ENCODE measurements around the gene SNED1.

Gene SNED1

DNA sequence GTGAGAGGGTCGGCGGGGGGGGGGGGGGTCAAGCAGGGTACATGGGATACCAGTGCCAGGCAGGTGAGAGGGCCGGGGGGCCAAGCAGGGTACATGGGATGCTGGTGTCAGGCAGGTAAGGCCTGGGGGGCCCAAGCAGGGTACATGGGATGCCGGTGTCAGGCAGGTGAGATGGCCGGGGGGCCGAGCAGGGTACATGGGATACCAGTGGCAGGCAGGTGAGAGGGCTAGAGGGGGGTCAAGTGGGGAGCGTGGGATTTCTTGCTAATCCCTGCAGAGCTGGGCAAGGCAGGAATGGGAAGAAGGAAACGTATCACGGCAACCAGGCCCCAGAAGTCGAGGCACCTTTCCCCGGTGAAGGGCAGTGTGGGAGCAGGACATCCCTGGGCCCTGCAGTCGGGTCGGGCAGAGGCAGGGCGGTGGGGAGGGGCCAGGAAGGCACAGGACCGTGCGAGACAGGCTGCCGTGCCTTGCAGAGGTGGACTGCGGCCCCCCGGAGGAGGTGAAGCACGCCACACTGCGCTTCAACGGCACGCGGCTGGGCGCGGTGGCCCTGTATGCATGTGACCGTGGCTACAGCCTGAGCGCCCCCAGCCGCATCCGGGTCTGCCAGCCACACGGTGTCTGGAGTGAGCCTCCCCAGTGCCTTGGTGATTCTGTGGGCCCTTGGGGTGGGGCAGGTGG lies 54.4 kb downstream of the SNED1 start:
- Histone ChIP-seq H3K9ac (ENCODE audit: low read depth, low read length) (no peak overlapping the region), H3K4me3 (ENCODE audit: low read depth, low read length) (no peak overlapping the region), H3K27me3 (ENCODE audit: control insufficient read depth, insufficient read depth, low read length) (no peaks in the 10 kb centered on the region), H3K36me3 (ENCODE audit: control insufficient read depth, insufficient read depth, low read length) (no peaks in the 10 kb centered on the region), H3K4me1 (ENCODE audit: control insufficient read depth, insufficient read depth, low read length) (no peaks in the 10 kb centered on the region), H3K9me3 (ENCODE audit: control insufficient read depth, insufficient read depth, low read length) (no peaks in the 10 kb centered on the region)

DNA sequence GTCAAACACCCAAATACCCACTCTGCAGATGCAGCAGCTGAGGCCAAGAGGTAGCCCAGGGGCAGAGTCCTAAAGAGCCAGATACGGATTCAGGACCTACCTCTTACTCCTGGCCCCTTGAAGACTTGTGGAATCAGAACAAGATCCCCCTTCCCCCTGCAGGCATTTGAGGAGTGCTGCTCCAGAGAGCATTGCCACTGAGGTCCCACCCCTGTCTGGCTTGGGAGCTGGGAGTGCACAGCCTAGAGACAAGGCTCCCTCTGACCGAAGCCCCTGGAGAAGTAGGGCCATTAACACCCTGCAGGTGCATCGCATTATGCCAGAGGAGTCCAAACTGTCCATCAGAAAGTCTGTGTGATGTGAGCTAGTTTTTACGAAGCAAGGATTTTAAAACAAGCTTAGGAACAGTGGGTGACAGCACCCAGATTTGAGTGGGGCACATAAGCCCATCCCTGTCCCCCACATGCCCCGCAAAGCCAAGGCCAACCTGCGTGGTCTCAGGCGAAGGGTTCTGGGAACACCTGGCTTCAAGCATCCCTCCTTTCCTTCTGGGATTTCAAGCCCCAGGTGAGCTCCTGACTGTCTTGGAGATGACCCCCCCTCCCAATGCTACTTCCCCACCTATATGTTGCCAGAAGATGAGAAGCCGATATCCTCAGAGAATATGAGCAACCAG lies 55.3 kb downstream of the SNED1 start:
- H3K36me3 ChIP-seq (ENCODE audit: control insufficient read depth, insufficient read depth, low read length): no peaks in the 10 kb centered on the region
- H3K4me1 ChIP-seq (ENCODE audit: control insufficient read depth, insufficient read depth, low read length): no peaks in the 10 kb centered on the region
- H3K9ac ChIP-seq (ENCODE audit: low read depth, low read length): no peak overlapping the region
- H3K27me3 ChIP-seq (ENCODE audit: control insufficient read depth, insufficient read depth, low read length): no peaks in the 10 kb centered on the region
- no peak overlapping the region for H3K4me3 ChIP-seq (ENCODE audit: low read depth, low read length)
- H3K9me3 ChIP-seq (ENCODE audit: control insufficient read depth, insufficient read depth, low read length): no peaks in the 10 kb centered on the region

DNA sequence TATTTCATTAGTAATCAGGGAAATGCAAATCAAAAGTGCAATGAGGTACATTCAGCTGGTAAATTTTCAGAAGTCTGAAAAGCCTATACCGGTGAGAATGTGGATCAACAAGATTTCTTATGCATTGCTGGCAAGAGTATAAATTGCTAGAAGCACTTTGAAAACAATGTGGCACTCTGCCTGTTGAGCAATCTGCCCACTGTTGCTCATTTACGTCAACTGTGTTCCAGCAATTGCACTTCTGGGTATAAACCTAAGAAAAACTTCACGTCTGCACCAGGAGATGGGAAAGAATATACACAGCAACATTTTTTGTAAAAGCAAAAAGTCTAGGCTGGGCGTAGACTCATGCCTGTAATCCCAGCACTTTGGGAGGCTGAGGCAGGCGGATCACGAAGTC lies 62.9 kb downstream of the SNED1 start:
- Histone ChIP-seq H3K4me3 (ENCODE audit: low read depth, low read length) (no peak overlapping the region), H3K27me3 (ENCODE audit: control insufficient read depth, insufficient read depth, low read length) (no peaks in the 10 kb centered on the region), H3K9me3 (ENCODE audit: control insufficient read depth, insufficient read depth, low read length) (no peaks in the 10 kb centered on the region), H3K4me1 (ENCODE audit: control insufficient read depth, insufficient read depth, low read length) (no peaks in the 10 kb centered on the region), H3K36me3 (ENCODE audit: control insufficient read depth, insufficient read depth, low read length) (no peaks in the 10 kb centered on the region), H3K9ac (ENCODE audit: low read depth, low read length) (no peak overlapping the region)

DNA sequence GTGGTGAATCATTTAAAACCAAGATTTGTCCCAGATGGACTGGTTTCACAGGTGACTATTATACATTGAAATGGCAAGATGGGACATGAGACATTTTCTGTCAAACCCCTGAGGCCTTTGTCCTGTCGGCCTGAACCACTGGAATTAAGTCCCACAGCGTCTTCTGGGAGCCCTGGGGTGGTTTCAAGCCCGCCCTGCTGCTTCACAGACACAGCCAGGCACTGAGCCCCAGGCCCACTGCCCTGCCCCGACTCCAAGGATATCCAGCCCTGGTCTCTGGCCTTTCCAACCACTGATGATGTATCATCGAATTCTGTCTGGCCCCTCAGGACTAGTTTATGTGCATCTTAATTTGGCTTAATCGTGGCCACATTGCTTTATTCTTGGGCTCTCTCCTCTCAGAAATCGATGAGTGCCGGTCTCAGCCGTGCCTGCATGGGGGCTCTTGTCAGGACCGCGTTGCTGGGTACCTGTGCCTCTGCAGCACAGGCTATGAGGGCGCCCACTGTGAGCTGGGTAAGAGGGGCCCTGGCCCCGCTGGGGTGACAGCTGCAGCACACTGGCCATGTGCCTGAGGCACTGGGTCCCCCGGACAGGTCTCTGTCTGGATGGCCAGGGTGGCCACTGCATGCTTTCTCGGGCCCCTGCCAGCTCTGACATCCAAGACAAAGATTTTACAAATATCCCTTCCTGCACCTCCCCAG lies 64.1 kb downstream of the SNED1 start:
- Histone ChIP-seq H3K9me3 (ENCODE audit: control insufficient read depth, insufficient read depth, low read length) (no peaks in the 10 kb centered on the region), H3K27me3 (ENCODE audit: control insufficient read depth, insufficient read depth, low read length) (no peaks in the 10 kb centered on the region), H3K4me3 (ENCODE audit: low read depth, low read length) (no peak overlapping the region), H3K9ac (ENCODE audit: low read depth, low read length) (no peak overlapping the region), H3K36me3 (ENCODE audit: control insufficient read depth, insufficient read depth, low read length) (no peaks in the 10 kb centered on the region), H3K4me1 (ENCODE audit: control insufficient read depth, insufficient read depth, low read length) (no peaks in the 10 kb centered on the region)

DNA sequence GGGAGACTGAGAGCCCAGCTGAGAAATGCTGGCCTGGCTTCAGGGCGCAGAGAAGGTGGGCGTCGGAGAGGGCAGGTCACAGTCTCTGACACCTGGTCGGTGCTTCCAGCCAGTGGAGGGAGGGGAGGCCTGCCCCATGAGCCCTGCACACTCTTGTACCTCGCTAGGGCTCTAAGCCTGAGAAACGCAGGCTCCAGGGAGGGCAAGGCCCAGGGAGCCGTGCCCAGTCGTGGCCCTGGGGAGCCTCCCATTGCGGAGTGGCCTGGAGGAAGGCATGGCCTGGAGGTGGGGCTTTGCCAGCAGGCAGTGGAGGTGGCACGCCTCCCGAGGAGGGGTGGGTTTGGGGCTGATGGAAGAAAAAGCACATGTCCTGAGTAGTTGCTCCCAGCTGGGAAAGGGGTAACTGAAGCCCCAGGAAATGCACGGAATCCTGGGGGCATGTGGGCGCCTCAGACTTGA lies 64.7 kb downstream of the SNED1 start:
- H3K36me3 ChIP-seq (ENCODE audit: control insufficient read depth, insufficient read depth, low read length): no peaks in the 10 kb centered on the region
- no peaks in the 10 kb centered on the region for H3K9me3 ChIP-seq (ENCODE audit: control insufficient read depth, insufficient read depth, low read length)
- no peaks in the 10 kb centered on the region for H3K4me1 ChIP-seq (ENCODE audit: control insufficient read depth, insufficient read depth, low read length)
- no peak overlapping the region for H3K4me3 ChIP-seq (ENCODE audit: low read depth, low read length)
- H3K27me3 ChIP-seq (ENCODE audit: control insufficient read depth, insufficient read depth, low read length): no peaks in the 10 kb centered on the region
- H3K9ac ChIP-seq (ENCODE audit: low read depth, low read length): no peak overlapping the region

DNA sequence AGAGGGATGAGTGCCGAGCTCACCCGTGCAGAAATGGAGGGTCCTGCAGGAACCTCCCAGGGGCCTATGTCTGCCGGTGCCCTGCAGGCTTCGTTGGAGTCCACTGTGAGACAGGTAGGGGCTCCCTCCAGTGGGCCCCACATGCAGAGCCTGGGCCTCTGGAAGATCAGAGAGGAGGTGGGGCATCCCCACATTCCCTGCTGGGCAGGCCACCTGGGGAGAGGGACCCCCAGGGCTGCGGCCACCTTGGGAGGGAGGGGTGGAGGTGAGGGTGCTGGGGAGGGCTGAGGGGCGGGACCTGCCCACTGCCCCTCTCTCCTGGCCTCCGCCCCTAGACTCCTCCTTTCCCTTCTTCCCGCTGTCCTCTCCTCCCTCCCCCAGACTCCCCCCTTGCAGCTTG lies 65.2 kb downstream of the SNED1 start:
- H3K9ac ChIP-seq (ENCODE audit: low read depth, low read length): no peak overlapping the region
- no peaks in the 10 kb centered on the region for H3K27me3 ChIP-seq (ENCODE audit: control insufficient read depth, insufficient read depth, low read length)
- no peaks in the 10 kb centered on the region for H3K36me3 ChIP-seq (ENCODE audit: control insufficient read depth, insufficient read depth, low read length)
- no peak overlapping the region for H3K4me3 ChIP-seq (ENCODE audit: low read depth, low read length)
- no peaks in the 10 kb centered on the region for H3K4me1 ChIP-seq (ENCODE audit: control insufficient read depth, insufficient read depth, low read length)
- no peaks in the 10 kb centered on the region for H3K9me3 ChIP-seq (ENCODE audit: control insufficient read depth, insufficient read depth, low read length)

DNA sequence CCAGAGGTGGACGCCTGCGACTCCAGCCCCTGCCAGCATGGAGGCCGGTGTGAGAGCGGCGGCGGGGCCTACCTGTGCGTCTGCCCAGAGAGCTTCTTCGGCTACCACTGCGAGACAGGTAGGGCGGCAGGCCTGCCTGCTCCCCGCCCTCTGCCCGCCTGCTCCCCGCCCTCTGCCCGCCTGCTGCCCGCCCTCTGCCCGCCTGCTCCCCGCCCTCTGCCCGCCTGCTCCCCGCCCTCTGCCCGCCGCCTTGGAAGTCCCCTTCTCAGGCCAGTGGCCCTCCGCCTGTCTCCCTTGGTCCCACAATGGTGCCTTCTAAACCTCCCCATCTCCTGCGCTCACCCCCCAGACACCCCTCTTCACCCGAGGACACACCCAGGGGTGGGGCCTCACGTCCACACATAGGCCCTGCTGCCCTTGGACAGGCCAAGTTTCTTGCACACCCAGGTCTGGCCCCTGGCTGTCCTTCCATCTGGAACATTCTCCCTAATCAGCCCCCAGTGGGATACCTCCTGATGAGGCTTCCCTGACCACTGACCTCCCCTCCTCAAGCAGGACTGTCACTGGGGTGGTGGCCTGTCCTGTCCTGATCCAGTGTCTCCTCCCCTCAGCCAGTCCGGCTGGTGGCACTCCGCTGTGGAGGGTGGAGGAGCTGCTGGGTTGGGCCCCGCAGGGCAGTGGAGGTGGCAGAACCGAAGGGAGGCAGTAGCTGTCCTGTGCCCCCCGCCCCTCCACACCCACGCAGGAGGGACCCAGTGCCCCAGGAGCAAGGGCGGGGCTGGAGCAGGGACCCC lies 65.8 kb downstream of the SNED1 start:
- Histone ChIP-seq H3K9ac (ENCODE audit: low read depth, low read length) (no peak overlapping the region), H3K4me3 (ENCODE audit: low read depth, low read length) (no peak overlapping the region), H3K9me3 (ENCODE audit: control insufficient read depth, insufficient read depth, low read length) (no peaks in the 10 kb centered on the region), H3K27me3 (ENCODE audit: control insufficient read depth, insufficient read depth, low read length) (no peaks in the 10 kb centered on the region), H3K4me1 (ENCODE audit: control insufficient read depth, insufficient read depth, low read length) (no peaks in the 10 kb centered on the region), H3K36me3 (ENCODE audit: control insufficient read depth, insufficient read depth, low read length) (no peaks in the 10 kb centered on the region)

DNA sequence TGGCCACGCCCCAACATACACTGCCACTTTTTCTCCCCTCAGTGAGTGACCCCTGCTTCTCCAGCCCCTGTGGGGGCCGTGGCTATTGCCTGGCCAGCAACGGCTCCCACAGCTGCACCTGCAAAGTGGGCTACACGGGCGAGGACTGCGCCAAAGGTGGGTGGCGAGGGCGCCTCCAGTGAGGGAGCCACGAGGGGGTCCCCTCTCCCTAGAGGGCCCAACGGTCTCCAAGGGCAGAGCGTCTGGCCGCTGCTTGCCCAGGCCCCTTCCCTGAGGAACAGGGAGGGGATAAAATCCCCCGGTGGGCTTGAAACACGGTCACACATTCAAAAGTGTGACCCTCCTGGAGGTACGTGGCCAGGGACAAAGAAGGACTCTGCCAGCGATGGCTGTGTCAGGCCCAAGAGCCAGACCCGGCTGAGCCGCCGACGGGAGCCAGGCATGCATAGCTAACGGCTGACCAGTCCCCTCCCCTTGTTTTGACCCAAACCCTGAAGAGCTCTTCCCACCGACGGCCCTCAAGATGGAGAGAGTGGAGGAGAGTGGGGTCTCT lies 66.5 kb downstream of the SNED1 start:
- Histone ChIP-seq H3K9ac (ENCODE audit: low read depth, low read length) (no peak overlapping the region), H3K4me1 (ENCODE audit: control insufficient read depth, insufficient read depth, low read length) (no peaks in the 10 kb centered on the region), H3K36me3 (ENCODE audit: control insufficient read depth, insufficient read depth, low read length) (no peaks in the 10 kb centered on the region), H3K4me3 (ENCODE audit: low read depth, low read length) (no peak overlapping the region), H3K9me3 (ENCODE audit: control insufficient read depth, insufficient read depth, low read length) (no peaks in the 10 kb centered on the region), H3K27me3 (ENCODE audit: control insufficient read depth, insufficient read depth, low read length) (no peaks in the 10 kb centered on the region)

DNA sequence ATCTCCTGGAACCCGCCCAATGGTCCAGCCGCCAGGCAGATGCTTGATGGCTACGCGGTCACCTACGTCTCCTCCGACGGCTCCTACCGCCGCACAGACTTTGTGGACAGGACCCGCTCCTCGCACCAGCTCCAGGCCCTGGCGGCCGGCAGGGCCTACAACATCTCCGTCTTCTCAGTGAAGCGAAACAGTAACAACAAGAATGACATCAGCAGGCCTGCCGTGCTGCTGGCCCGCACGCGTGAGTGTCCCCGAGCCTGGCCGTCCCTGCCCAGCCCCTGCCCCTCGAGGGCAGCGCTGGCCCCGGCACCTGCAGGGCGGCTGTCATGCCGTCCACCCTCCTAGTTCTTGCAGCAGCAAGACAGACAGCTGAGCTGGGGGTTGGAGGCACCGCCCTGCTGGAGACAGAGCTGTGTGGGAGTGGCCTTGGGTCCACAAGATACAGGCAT lies 67.0 kb downstream of the SNED1 start:
- Histone ChIP-seq H3K27me3 (ENCODE audit: control insufficient read depth, insufficient read depth, low read length) (no peaks in the 10 kb centered on the region), H3K4me1 (ENCODE audit: control insufficient read depth, insufficient read depth, low read length) (no peaks in the 10 kb centered on the region)

DNA sequence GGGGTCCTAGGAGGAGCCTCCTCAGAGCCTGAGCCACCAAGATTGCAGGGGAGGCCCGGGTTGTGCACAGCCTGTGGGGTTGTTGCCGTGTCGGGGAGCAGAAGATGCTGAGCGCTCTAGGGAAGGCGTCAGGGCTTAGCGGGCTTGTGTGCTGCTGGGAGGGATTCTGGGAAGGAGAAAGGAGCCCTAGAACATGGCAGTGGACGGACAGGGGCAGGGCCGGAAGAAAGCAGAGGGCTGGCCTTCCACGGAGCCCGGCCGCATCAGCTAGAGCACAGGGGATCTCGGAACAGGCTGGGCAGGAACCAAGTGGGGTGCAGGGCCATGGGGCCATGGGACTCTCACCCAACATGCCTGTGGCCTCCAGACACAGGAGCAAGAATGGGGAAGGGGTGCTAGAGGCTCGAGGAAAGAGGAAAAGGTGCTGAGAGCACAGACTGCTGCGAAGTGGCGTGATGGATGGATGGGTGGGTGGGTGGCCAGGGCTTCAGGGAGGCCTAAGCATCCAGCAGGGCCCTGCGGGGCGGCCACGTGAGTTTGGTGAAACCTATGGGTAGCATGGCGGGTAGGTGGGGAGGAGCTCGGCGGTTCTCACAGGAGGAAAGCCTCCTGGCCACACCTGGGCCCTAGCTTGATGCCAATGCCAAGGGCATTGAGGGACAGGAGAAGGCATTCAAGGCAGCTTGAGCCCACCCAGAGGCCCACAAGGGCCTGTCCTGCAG lies 67.9 kb downstream of the SNED1 start:
- Histone ChIP-seq H3K9me3 (ENCODE audit: control insufficient read depth, insufficient read depth, low read length) (no peaks in the 10 kb centered on the region), H3K4me1 (ENCODE audit: control insufficient read depth, insufficient read depth, low read length) (no peaks in the 10 kb centered on the region), H3K36me3 (ENCODE audit: control insufficient read depth, insufficient read depth, low read length) (no peaks in the 10 kb centered on the region), H3K4me3 (ENCODE audit: low read depth, low read length) (no peak overlapping the region), H3K9ac (ENCODE audit: low read depth, low read length) (no peak overlapping the region), H3K27me3 (ENCODE audit: control insufficient read depth, insufficient read depth, low read length) (no peaks in the 10 kb centered on the region)

More for the DNA sequence above, 67.0 kb downstream of the SNED1 start:
- H3K4me3 ChIP-seq (ENCODE audit: low read depth, low read length): no peak overlapping the region
- no peak overlapping the region for H3K9ac ChIP-seq (ENCODE audit: low read depth, low read length)
- no peaks in the 10 kb centered on the region for H3K9me3 ChIP-seq (ENCODE audit: control insufficient read depth, insufficient read depth, low read length)
- no peaks in the 10 kb centered on the region for H3K36me3 ChIP-seq (ENCODE audit: control insufficient read depth, insufficient read depth, low read length)

DNA sequence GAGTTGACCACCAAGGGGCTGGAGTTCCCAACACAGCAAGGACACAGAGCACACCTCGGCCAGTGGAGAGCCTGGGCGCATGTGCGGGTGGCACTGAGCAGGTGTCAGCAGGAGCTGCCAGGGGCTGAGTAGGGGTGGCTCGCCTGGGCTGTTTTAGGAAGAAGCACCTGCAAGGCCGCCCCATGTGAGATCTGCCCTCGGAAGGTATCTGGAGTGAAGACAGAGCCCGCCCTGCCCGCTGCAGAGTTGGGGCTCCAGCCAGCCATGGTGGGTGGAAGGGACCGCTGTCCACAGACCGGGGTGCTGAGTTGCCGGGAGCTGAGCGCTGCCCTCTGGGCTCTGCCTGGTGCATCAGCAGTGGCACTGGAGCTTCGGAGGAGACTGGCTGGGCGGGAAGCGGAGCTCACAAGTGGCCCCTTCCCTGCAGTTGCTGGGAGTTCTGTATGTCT lies 68.5 kb downstream of the SNED1 start:
- no peak overlapping the region for H3K9ac ChIP-seq (ENCODE audit: low read depth, low read length)
- H3K4me1 ChIP-seq (ENCODE audit: control insufficient read depth, insufficient read depth, low read length): no peaks in the 10 kb centered on the region
- no peaks in the 10 kb centered on the region for H3K36me3 ChIP-seq (ENCODE audit: control insufficient read depth, insufficient read depth, low read length)
- no peak overlapping the region for H3K4me3 ChIP-seq (ENCODE audit: low read depth, low read length)
- no peaks in the 10 kb centered on the region for H3K27me3 ChIP-seq (ENCODE audit: control insufficient read depth, insufficient read depth, low read length)
- H3K9me3 ChIP-seq (ENCODE audit: control insufficient read depth, insufficient read depth, low read length): no peaks in the 10 kb centered on the region
